ENCODE measurements around the gene HERC3. TPM values are rescaled to one million over a fixed set of nuclear protein-coding genes. Genes with fewer than 3 reads are reported as not detected.
A peak's percentile ranks its signal among the peaks of the same experiment; 100 is the strongest.

Gene HERC3
- total and polyA plus RNA-seq, 2 of the 13 experiments (the other 11 are each of a cell fraction or from before 2014, with no cell fraction given), result 3.8 to 6.2 TPM

- TF ChIP-seq ZNF512B (CRISPR knock-in tag; IDR thresholded peaks at IDR 0.05; ENCODE audit: borderline replicate concordance), result no peak
- TF ChIP-seq ZMAT3 (CRISPR knock-in tag; conservative IDR thresholded peaks at IDR 0.05), result peak; percentile 47; the same call in 1 of the 2 replicates
- no peak for TF ChIP-seq HNRNPL (IDR thresholded peaks at IDR 0.05; ENCODE audit: low read depth, low read length)
- 0 out of 2 replicates have a peak, but pooled peaks have one; percentile 70 for TF ChIP-seq ZNF510 (CRISPR knock-in tag; IDR thresholded peaks at IDR 0.05; ENCODE audit: low read depth)
- no peak for TF ChIP-seq TAF15 (IDR thresholded peaks at IDR 0.05; ENCODE audit: low read depth, low read length, poor library complexity, severe bottlenecking)
- peak; percentile 76 for TF ChIP-seq SAP130 (CRISPR knock-in tag; IDR thresholded peaks at IDR 0.05; ENCODE audit: low read depth)
- TF ChIP-seq PREB (CRISPR knock-in tag; IDR thresholded peaks at IDR 0.05), result no peak
- peak; percentile 63; the same call in 1 of the 2 replicates for TF ChIP-seq NRL (CRISPR knock-in tag; IDR thresholded peaks at IDR 0.05; ENCODE audit: borderline replicate concordance)
- TF ChIP-seq ZNF777 (CRISPR knock-in tag; IDR thresholded peaks at IDR 0.05), result peak; percentile 89
- TF ChIP-seq TFE3 (CRISPR knock-in tag; IDR thresholded peaks at IDR 0.05), result 0 out of 2 replicates have a peak, but pooled peaks have one; percentile 51
- TF ChIP-seq IKZF5 (CRISPR knock-in tag; IDR thresholded peaks at IDR 0.05), result no peak; the same call in 1 of the 2 replicates
- TF ChIP-seq ONECUT2 (CRISPR knock-in tag; IDR thresholded peaks at IDR 0.05), result no peak
- TF ChIP-seq ZBTB7B (CRISPR knock-in tag; IDR thresholded peaks at IDR 0.05), result peak; percentile 31; the same call in 1 of the 2 replicates
- 0 out of 2 replicates have a peak, but pooled peaks have one; percentile 57 for TF ChIP-seq TOPORS (CRISPR knock-in tag; IDR thresholded peaks at IDR 0.05)
- no peak for TF ChIP-seq STAT6 (CRISPR knock-in tag; IDR thresholded peaks at IDR 0.05; ENCODE audit: borderline replicate concordance)
- no peak for TF ChIP-seq ATF7 (IDR thresholded peaks at IDR 0.05)
- TF ChIP-seq ATF7 (CRISPR knock-in tag; IDR thresholded peaks at IDR 0.05), result no peak
- 0 out of 2 replicates have a peak, but pooled peaks have one; percentile 15 for TF ChIP-seq CREB1 (IDR thresholded peaks at IDR 0.05)
- TF ChIP-seq CREB1 (CRISPR knock-in tag; IDR thresholded peaks at IDR 0.05), result no peak
- no peak for TF ChIP-seq JDP2 (CRISPR knock-in tag; IDR thresholded peaks at IDR 0.05; ENCODE audit: borderline replicate concordance)
- TF ChIP-seq ZNF17 (CRISPR knock-in tag; IDR thresholded peaks at IDR 0.05), result no peak
Observed at GRCh38 chr4:88591787-88592599, at the start of gene HERC3 (continued).
